Thymus (tissue), 11 donors: Measurements from ENCODE around the gene PATJ. TPM values are rescaled to one million over a fixed set of nuclear protein-coding genes. Genes with fewer than 3 reads are reported as not detected.
A peak's percentile ranks its signal among the peaks of the same experiment; 100 is the strongest.

Source experiments
- DNase-seq, 9 donors: peaks; one replicate each; pipeline ENCODE4 v3.0.0-alpha.2; 2013; ENCODE audit warnings: low spot score in 9 of 9, low read depth in 6 of 9, missing footprints in 1 of 9
- H3K27ac ChIP-seq, 2 donors: one replicate each; pipeline ENCODE4 v1.5.1; 2013; ENCODE audit warnings: control low read depth in 1 of 2, low read depth in 1 of 2, low read length in 1 of 2, mild to moderate bottlenecking in 1 of 2, moderate library complexity in 1 of 2
- H3K27me3 ChIP-seq, 2 donors: one replicate each; pipeline ENCODE4 v1.5.1; 2013; ENCODE audit warnings: low read length in 1 of 2; ENCODE audit not compliant: control insufficient read depth in 2 of 2, insufficient read depth in 1 of 2
- H3K36me3 ChIP-seq, 2 donors: one replicate each; pipeline ENCODE4 v1.5.1; 2013; ENCODE audit warnings: low read length in 1 of 2, mild to moderate bottlenecking in 1 of 2, moderate library complexity in 1 of 2; ENCODE audit not compliant: control insufficient read depth in 2 of 2, insufficient read depth in 2 of 2
- H3K4me1 ChIP-seq, 2 donors: one replicate each; pipeline ENCODE4 v1.5.1; 2013; ENCODE audit warnings: low read length in 2 of 2; ENCODE audit not compliant: control insufficient read depth in 2 of 2, insufficient read depth in 2 of 2
- H3K4me3 ChIP-seq, 2 donors: one replicate each; pipeline ENCODE4 v1.5.1; 2013; ENCODE audit warnings: low read length in 2 of 2, control low read depth in 1 of 2, mild to moderate bottlenecking in 1 of 2
- H3K9me3 ChIP-seq, 2 donors: one replicate each; pipeline ENCODE4 v1.5.1; 2013; ENCODE audit warnings: low read length in 1 of 2, mild to moderate bottlenecking in 1 of 2; ENCODE audit not compliant: control insufficient read depth in 2 of 2, insufficient read depth in 1 of 2
- WGBS: extraction: QIAGEN DNeasy Blood & Tissue Kit; methylation state at CpG from one replicate; pipeline ENCODE4 v1.1.7; 2013; 5-methylcytosine and 5-hydroxymethylcytosine counted together
- polyA plus RNA-seq: library from polyadenylated mRNA; stranded (reverse); fragments of 200-250 nt; gene quantifications from one replicate; pipeline ENCODE4 v1.2.3, GENCODE V29; 2013
- total RNA-seq: library from RNA; stranded (reverse); fragments of 120-200 nt; gene quantifications from one replicate; pipeline ENCODE4 v1.2.4, GENCODE V29; 2013
- donor health status: healthy.

PATJ gene
- total and polyA plus RNA-seq, 2 donors = 8.6 to 12.4 TPM

DNA sequence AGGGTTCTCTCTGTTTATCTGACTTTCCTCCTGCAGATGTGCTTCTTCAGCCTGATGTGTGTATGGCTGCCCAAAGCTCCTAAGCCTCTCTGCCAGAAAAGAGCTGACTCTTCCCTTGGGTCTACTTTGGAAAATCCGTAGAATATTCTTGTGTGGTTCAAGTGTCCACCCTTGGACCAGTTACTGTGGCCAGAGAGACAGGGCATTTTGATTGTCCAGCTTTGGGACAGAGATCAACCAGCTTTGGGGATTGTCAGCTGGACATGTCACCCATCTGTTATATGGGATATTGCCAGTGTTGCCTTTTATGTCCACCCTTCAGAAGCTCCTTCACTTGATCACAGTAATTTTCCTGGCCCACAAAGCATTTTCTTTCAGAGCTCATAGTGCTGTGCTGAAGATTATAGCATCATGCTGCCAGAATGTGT lies 326.1 kb downstream of the PATJ start:
- Histone ChIP-seq H3K4me3 (no peak overlapping the region), H3K4me1 (peaks cover 0 to 3% of the 10 kb centered on the region in 2 donors), H3K27ac (peak overlapping the region; percentile 31 to 50), H3K9me3 (no peaks in the 10 kb centered on the region), H3K27me3 (no peaks in the 10 kb centered on the region), H3K36me3 (no peaks in the 10 kb centered on the region)
- WGBS = 33% methylated on average over 1 of the region's 1 CpG
- DNase-seq = no peak

DNA sequence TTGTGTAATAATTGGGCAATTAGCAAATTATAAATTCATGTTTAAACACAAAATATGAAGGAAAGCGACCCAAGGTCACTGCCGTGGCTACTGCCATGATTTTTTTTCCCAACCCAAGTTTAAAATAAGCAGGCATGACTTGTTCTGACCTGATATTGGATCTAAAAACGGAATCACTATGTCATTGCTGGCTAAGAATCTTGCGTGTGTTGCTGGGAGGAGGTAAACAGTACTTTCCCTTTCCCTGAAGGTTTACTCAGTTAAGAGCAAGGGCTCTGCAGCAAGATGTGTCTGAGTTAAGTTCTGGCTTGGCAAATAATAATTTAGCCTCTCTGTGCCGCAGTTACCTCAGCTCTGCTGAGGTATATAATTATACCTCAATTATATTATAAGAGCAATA lies 326.7 kb downstream of the PATJ start:
- Histone ChIP-seq H3K36me3 (no peaks in the 10 kb centered on the region), H3K27ac (peak overlapping the region in 1 of 2 donors; percentile 50), H3K9me3 (no peaks in the 10 kb centered on the region), H3K27me3 (no peaks in the 10 kb centered on the region), H3K4me1 (peaks cover 0 to 3% of the 10 kb centered on the region in 2 donors), H3K4me3 (no peak overlapping the region)
- WGBS = 87% methylated on average over 5 of the region's 5 CpGs
- DNase-seq = no peak

DNA sequence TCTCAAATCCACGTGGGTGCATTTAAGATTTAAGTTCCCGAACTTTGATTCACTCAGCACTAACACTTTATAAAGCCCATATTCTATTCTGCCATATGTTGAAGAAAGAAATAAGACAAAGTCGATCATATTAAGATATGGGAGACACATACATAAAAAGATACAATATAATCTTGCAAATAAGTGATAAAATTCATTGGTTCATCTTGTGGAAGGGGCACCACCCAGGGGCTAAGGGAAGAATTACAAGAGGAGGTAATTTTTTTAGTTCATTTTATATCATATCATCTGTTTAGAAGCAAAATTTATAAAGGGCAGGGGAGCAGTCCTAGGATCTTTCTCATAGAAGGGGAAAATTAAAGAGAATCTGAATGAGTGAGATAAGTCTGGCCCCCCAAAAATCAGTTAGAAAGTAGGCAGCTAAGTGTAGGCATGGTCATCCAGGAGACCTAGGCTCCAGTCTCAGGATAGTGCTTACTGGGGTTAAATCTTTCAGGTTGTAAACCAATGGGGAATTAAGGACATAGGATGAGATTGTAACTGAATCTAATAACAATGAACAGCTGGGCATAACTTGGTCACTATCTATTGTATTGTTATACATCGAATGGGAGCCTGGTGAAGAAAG lies 328.2 kb downstream of the PATJ start:
- Histone ChIP-seq H3K4me1 (peaks cover 0 to 3% of the 10 kb centered on the region in 2 donors), H3K36me3 (no peaks in the 10 kb centered on the region), H3K27me3 (no peaks in the 10 kb centered on the region), H3K4me3 (no peak overlapping the region), H3K9me3 (no peaks in the 10 kb centered on the region), H3K27ac (no peak overlapping the region)
- 71% methylated on average over 4 of the region's 4 CpGs for WGBS
- no peak for DNase-seq

DNA sequence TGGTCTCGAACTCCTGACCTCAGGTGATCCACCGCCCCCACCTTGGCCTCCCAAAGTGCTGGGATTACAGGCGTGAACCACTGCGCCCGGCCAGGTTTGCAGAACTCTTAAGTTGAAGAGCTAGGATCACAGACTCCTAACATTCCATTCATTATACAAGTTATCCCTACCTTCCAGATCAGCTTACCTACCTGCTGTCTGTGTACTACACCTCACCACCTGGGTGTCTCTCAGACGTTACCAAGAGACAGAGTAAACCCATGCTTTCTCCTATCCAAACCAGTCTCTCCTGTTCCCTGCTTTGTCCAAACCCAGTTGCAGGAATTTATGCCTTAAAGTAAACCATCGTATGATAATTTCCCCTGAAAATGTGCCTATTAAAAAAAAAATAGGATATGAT lies 329.4 kb downstream of the PATJ start:
- Histone ChIP-seq H3K27ac (no peak overlapping the region), H3K4me3 (no peak overlapping the region), H3K27me3 (no peaks in the 10 kb centered on the region), H3K9me3 (no peaks in the 10 kb centered on the region), H3K4me1 (peaks cover 0 to 3% of the 10 kb centered on the region in 2 donors), H3K36me3 (no peaks in the 10 kb centered on the region)
- 95% methylated on average over 7 of the region's 7 CpGs for WGBS
- DNase-seq = no peak

DNA sequence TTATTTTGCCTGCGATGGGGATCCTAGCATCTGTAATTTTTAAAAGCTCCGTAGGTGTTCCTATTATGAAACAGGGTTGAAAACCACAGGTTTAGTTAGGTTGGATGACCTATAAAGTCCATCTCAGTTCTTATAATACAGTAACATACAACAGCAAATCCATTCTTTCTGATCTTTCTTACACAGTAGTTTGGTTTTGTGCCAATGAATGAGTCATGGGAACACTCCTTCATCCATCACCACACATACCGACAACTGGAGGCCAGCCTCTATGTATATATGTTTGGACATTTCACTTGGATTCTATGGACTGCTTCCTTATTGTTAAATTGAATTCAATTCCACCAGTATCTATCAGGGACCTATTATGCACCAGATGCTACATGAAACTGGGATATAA lies 334.0 kb downstream of the PATJ start:
- no peaks in the 10 kb centered on the region for H3K9me3 ChIP-seq
- H3K36me3 ChIP-seq = no peaks in the 10 kb centered on the region
- no peaks in the 10 kb centered on the region for H3K27me3 ChIP-seq
- H3K4me3 ChIP-seq = no peak overlapping the region
- DNase-seq = no peak
- WGBS = 95% methylated on average over 3 of the region's 3 CpGs
- H3K27ac ChIP-seq = no peak overlapping the region
- H3K4me1 ChIP-seq = no peaks in the 10 kb centered on the region

DNA sequence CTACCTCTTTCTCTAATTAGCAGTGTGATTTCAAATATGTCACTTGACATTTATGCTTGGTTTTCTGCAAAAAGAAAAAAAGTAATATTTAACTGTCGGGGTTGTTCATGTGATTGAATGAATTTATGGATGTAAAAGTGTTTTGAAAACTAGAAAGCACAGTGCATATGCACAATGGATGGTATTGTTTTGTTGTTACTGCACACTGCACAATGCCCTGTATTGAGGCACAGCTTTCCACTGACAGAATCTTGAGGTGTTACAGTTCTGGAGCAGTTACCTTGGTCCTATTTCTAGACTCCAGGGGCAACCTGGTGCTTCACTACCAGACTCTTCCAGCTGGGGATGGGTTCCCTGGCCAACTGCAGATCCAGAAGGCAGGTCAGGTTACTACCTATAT lies 335.5 kb downstream of the PATJ start:
- no peaks in the 10 kb centered on the region for H3K27me3 ChIP-seq
- no peak overlapping the region for H3K4me3 ChIP-seq
- no peaks in the 10 kb centered on the region for H3K36me3 ChIP-seq
- WGBS = 97% methylated on average over 1 of the region's 1 CpG
- H3K27ac ChIP-seq = no peak overlapping the region
- H3K9me3 ChIP-seq = no peaks in the 10 kb centered on the region
- no peaks in the 10 kb centered on the region for H3K4me1 ChIP-seq
- DNase-seq = no peak

DNA sequence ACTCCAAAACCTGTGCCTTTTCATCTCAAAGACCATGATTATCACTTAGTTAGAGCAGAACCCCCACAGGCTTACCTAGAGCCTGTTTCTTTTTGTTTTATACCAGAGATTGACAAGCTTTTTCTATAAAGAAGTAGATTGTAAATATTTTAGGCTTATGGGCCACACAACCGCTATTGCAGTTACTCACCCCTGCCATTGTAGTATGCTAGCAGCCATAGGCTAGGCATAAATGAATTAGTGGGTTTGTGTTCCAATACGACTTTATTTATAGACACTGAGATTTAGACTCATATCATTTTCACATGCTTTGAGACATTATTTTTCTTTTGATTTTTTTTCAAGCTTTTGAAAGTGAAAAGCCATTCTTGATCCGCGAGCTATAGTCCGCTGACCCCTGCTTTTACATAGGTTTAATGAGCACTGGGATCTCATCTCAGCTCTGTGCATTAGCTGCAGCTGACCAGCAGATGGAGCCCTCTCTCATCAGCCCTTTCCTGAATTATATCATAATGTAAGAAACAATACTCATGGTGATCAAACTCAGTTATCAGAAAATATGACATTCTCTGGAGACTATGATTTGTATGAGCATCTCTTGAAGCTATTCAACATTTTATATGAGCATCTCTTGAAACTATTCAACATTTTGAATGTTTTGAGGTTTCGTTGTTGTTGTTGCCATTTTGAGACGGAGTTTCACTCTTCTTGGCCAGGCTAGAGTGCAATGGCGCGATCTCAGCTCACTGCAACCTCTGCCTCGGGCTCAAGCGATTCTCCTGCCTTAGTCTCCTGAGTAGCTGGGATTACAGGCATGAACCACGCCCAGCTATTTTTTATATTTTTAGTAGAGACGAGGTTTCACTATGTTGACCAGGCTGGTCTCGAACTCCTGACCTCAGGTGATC lies 340.4 kb downstream of the PATJ start:
- WGBS = 93% methylated on average over 14 of the region's 14 CpGs
- H3K36me3 ChIP-seq = no peaks in the 10 kb centered on the region
- no peak overlapping the region for H3K4me3 ChIP-seq
- no peak overlapping the region for H3K27ac ChIP-seq
- no peaks in the 10 kb centered on the region for H3K27me3 ChIP-seq
- no peaks in the 10 kb centered on the region for H3K9me3 ChIP-seq
- no peaks in the 10 kb centered on the region for H3K4me1 ChIP-seq
- peak in 4 of 9 donors; percentile 12 to 37 (median 22) for DNase-seq

DNA sequence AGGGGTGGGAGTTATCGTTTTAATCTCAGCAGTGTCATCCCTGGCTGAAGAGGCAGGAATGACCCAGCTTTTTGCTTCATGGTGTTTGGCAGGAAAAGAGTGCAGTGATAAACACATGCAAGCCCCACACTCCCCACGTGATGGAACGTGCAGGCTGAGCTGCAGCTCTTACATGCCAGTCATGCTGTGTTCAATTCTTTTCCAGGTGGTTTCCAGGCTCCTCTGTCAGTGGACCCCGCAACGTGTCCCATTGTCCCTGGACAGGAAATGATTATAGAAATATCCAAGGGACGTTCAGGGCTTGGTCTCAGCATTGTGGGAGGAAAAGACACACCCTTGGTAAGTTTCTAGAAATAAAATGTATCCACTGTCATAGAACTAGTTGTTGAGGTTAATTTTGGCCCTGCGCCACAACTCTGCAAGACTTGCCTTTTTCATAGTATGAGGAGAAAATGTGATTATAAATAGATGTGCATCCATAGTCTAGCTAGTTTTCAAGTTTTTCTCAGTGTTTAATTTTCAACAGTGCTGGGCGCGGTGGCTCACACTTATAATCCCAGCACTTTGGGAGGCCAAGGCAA lies 342.1 kb downstream of the PATJ start:
- Histone ChIP-seq H3K4me1 (no peaks in the 10 kb centered on the region), H3K36me3 (no peaks in the 10 kb centered on the region), H3K27ac (no peak overlapping the region), H3K27me3 (no peaks in the 10 kb centered on the region), H3K9me3 (no peaks in the 10 kb centered on the region), H3K4me3 (no peak overlapping the region)
- DNase-seq = peak in 1 of 9 donors; percentile 9
- WGBS = 86% methylated on average over 9 of the region's 9 CpGs

DNA sequence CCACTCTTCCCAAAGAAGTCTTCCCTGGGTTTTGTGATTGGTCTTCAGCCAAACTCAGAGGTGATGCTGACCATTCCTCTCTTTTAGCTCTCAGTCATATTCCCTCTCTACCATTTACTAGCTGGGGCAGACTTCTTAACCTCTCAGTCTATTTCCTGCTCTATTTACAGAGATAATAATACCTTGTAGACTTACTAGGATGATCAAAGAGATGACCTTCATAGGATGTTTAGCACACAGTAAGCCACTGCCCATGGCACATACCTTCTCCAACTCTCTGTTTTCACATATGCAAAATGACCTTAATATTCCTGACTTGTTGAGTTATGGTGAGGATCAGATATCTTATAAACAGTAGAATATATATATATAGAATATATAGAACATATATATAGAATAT lies 346.2 kb downstream of the PATJ start:
- DNase-seq = no peak
- Histone ChIP-seq H3K27me3 (no peaks in the 10 kb centered on the region), H3K9me3 (no peaks in the 10 kb centered on the region), H3K36me3 (no peaks in the 10 kb centered on the region), H3K27ac (no peak overlapping the region), H3K4me1 (no peaks in the 10 kb centered on the region), H3K4me3 (no peak overlapping the region)
